Thoracic aorta (tissue), 2 donors: Measurements from ENCODE around the gene HNRNPA2B1. TPM values are rescaled to one million over a fixed set of nuclear protein-coding genes. Genes with fewer than 3 reads are reported as not detected.

Experiments
- ATAC-seq: fragments of 150-250 bp; one replicate; pipeline ENCODE4 v1.8.0; 2017; ENCODE audit warnings: low read depth; ENCODE audit not compliant: insufficient number of reproducible peaks, low FRiP score
- DNase-seq: peaks from one replicate; pipeline ENCODE4 v3.0.0-alpha.2; 2020; ENCODE audit warnings: low spot score
- H3K27ac ChIP-seq, 2 donors: fragments of 200-600 bp; sonication (generic); 1 replicate in 1 of 2; 2 replicates in 1 of 2; pipeline ENCODE4 v1.5.1; 2016; ENCODE audit warnings: mild to moderate bottlenecking in 2 of 2, moderate library complexity in 2 of 2
- H3K27me3 ChIP-seq: fragments of 200-600 bp; sonication (generic); replicated peaks from 2 replicates; pipeline ENCODE4 v1.6.0; 2016; ENCODE audit warnings: mild to moderate bottlenecking; ENCODE audit not compliant: insufficient read depth
- H3K36me3 ChIP-seq: fragments of 200-600 bp; sonication (generic); one replicate; pipeline ENCODE4 v1.5.1; 2016
- H3K4me1 ChIP-seq, 2 donors: fragments of 200-600 bp; sonication (generic); 1 replicate in 1 of 2; 2 replicates in 1 of 2; pipeline versions ENCODE4 v1.5.1 to v1.6.0; 2016; ENCODE audit warnings: low read depth in 2 of 2, mild to moderate bottlenecking in 1 of 2; ENCODE audit not compliant: control insufficient read depth in 1 of 2
- H3K4me3 ChIP-seq: fragments of 200-600 bp; sonication (generic); 2 replicates; pipeline ENCODE4 v1.5.1; 2016; ENCODE audit warnings: mild to moderate bottlenecking
- H3K9me3 ChIP-seq: fragments of 200-600 bp; sonication (generic); 2 replicates; pipeline ENCODE4 v1.5.1; 2016
- CTCF ChIP-seq: fragments of 200-600 bp; sonication (generic); IDR thresholded peaks from one replicate; pipeline ENCODE4 v1.5.1; 2019; ENCODE audit warnings: antibody characterized with exemption
- total RNA-seq, 2 donors: library from RNA; depleted of rRNA; stranded (reverse); fragments of >200 nt; gene quantifications; one replicate each; pipeline versions ENCODE4 v1.1.0 to v1.2.3, GENCODE V29; 2016

HNRNPA2B1 gene
- total RNA-seq, 2 donors from 2014 or later, result 142 to 204 TPM

- H3K4me1 ChIP-seq, result no peaks in the 10 kb centered on the region
- no peak for TF ChIP-seq CTCF
- no peak overlapping the region for H3K4me3 ChIP-seq
- no peaks in the 10 kb centered on the region for H3K27me3 ChIP-seq
- DNase-seq (no peak), ATAC-seq (no peak)
- no peaks in the 10 kb centered on the region for H3K36me3 ChIP-seq
- H3K9me3 ChIP-seq, result no peaks in the 10 kb centered on the region
- H3K27ac ChIP-seq, result no peak overlapping the region
These were observed 38.1 kb downstream of the HNRNPA2B1 start for GRCh38 chr7:26162431-26162830.

- no peak overlapping the region for H3K27ac ChIP-seq
- ATAC-seq, result no peak
- no peak for DNase-seq
- no peak for TF ChIP-seq CTCF
- H3K4me3 ChIP-seq, result no peak overlapping the region
- no peaks in the 10 kb centered on the region for H3K36me3 ChIP-seq
- no peaks in the 10 kb centered on the region for H3K9me3 ChIP-seq
- no peaks in the 10 kb centered on the region for H3K27me3 ChIP-seq
- H3K4me1 ChIP-seq, result peaks cover 0 to 9% of the 10 kb centered on the region in 2 donors
These were observed 39.6 kb downstream of the HNRNPA2B1 start for GRCh38 chr7:26160896-26161295.

GRCh38 chr7:26159243-26159642 is 41.3 kb downstream of the HNRNPA2B1 start:
- H3K27ac ChIP-seq, result no peak overlapping the region
- ATAC-seq (no peak), DNase-seq (no peak)
- no peaks in the 10 kb centered on the region for H3K36me3 ChIP-seq
- no peak overlapping the region for H3K4me3 ChIP-seq
- no peaks in the 10 kb centered on the region for H3K9me3 ChIP-seq
- H3K4me1 ChIP-seq, result peaks cover 0 to 12% of the 10 kb centered on the region in 2 donors
- TF ChIP-seq CTCF, result no peak
- peaks cover under 1% of the 10 kb centered on the region for H3K27me3 ChIP-seq

GRCh38 chr7:26157520-26158105 is 42.9 kb downstream of the HNRNPA2B1 start:
- no peaks in the 10 kb centered on the region for H3K9me3 ChIP-seq
- peaks cover 4% of the 10 kb centered on the region for H3K27me3 ChIP-seq
- ATAC-seq (no peak), DNase-seq (no peak)
- H3K4me3 ChIP-seq, result no peak overlapping the region
- no peaks in the 10 kb centered on the region for H3K36me3 ChIP-seq
- H3K27ac ChIP-seq, result no peak overlapping the region
- TF ChIP-seq CTCF, result no peak
- H3K4me1 ChIP-seq, result peaks cover 2 to 14% of the 10 kb centered on the region in 2 donors

- no peaks in the 10 kb centered on the region for H3K36me3 ChIP-seq
- H3K9me3 ChIP-seq, result no peaks in the 10 kb centered on the region
- peak overlapping the region; percentile 24 for H3K4me3 ChIP-seq
- ATAC-seq (no peak), DNase-seq (no peak)
- no peak for TF ChIP-seq CTCF
- no peak overlapping the region for H3K27ac ChIP-seq
- peaks cover 4 to 22% of the 10 kb centered on the region in 2 donors for H3K4me1 ChIP-seq
- H3K27me3 ChIP-seq, result peaks cover 4% of the 10 kb centered on the region
These were observed 43.8 kb downstream of the HNRNPA2B1 start for GRCh38 chr7:26156451-26157420.
